Measurements from ENCODE around the gene TUBB6.

The TUBB6 gene

GRCh38 chr18:12291161-12291560 is 16.9 kb upstream of the TUBB6 start:
- ATAC-seq = no peak

GRCh38 chr18:12291690-12292089 is 16.4 kb upstream of the TUBB6 start:
- ATAC-seq = no peak

- no peak for ATAC-seq
These were observed 14.2 kb upstream of the TUBB6 start for GRCh38 chr18:12293831-12294230.

GRCh38 chr18:12295389-12296086 is 12.5 kb upstream of the TUBB6 start:
- no peak for ATAC-seq

GRCh38 chr18:12296087-12296403 is 12.0 kb upstream of the TUBB6 start:
- ATAC-seq = no peak

GRCh38 chr18:12296457-12296856 is 11.6 kb upstream of the TUBB6 start:
- ATAC-seq = no peak

- ATAC-seq = no peak
These were observed 8.2 kb upstream of the TUBB6 start for GRCh38 chr18:12299862-12300261.

GRCh38 chr18:12301263-12302005 is 6.6 kb upstream of the TUBB6 start:
- ATAC-seq = no peak

- ATAC-seq = no peak
These were observed 5.5 kb upstream of the TUBB6 start for GRCh38 chr18:12302391-12303147.

GRCh38 chr18:12304351-12305210 is 3.5 kb upstream of the TUBB6 start:
- ATAC-seq = no peak

- no peak for ATAC-seq
These were observed 2.8 kb upstream of the TUBB6 start for GRCh38 chr18:12305211-12305610.

- no peak for ATAC-seq
These were observed 2.0 kb upstream of the TUBB6 start for GRCh38 chr18:12305930-12306629.

GRCh38 chr18:12306752-12307700 is 1.0 kb upstream of the TUBB6 start:
- no peak for ATAC-seq

- ATAC-seq = peak; percentile 35 to 42
These were observed 502 bp downstream of the TUBB6 start for GRCh38 chr18:12308386-12309100.

- ATAC-seq = no peak
These were observed 1.7 kb downstream of the TUBB6 start for GRCh38 chr18:12309683-12310198.

GRCh38 chr18:12310762-12311161 is 2.7 kb downstream of the TUBB6 start:
- no peak for ATAC-seq

GRCh38 chr18:12312976-12313375 is 4.9 kb downstream of the TUBB6 start:
- no peak for ATAC-seq

GRCh38 chr18:12313530-12314245 is 5.6 kb downstream of the TUBB6 start:
- no peak for ATAC-seq

GRCh38 chr18:12314591-12315305 is 6.7 kb downstream of the TUBB6 start:
- ATAC-seq = no peak

Measured in activated CD4-positive, CD25-positive, alpha-beta regulatory T cell treated with anti-CD3 and anti-CD28 coated beads, Interleukin-2, amount 50 U/mL, for 24 hours (primary cell).